Fibroblast of peridontal ligament (primary cell): ENCODE measurements around the gene ARL5A.

Experiments used
- DNase-seq: peaks from one replicate; pipeline ENCODE4 v3.0.0-alpha.2; 2010; ENCODE audit errors: extremely low read depth

The ARL5A gene

GRCh38 chr2:151840216-151841046 is 12.2 kb upstream of the ARL5A start:
- DNase-seq, result no peak

GRCh38 chr2:151837926-151838325 is 9.7 kb upstream of the ARL5A start:
- DNase-seq, result no peak

GRCh38 chr2:151833984-151834383 is 5.8 kb upstream of the ARL5A start:
- no peak for DNase-seq

GRCh38 chr2:151830961-151831360 is 2.7 kb upstream of the ARL5A start:
- no peak for DNase-seq

- no peak for DNase-seq
Observed at GRCh38 chr2:151828890-151829324, 686 bp upstream of the ARL5A start.

- DNase-seq, result peak; percentile 21
Observed at GRCh38 chr2:151827564-151828142, 568 bp downstream of the ARL5A start.

- peak; percentile 42 for DNase-seq
Observed at GRCh38 chr2:151826737-151827157, 1.5 kb downstream of the ARL5A start.

- DNase-seq, result no peak
Observed at GRCh38 chr2:151824886-151825285, 3.3 kb downstream of the ARL5A start.

- peak; percentile 18 for DNase-seq
Observed at GRCh38 chr2:151823651-151824050, 4.6 kb downstream of the ARL5A start.

- DNase-seq, result no peak
Observed at GRCh38 chr2:151819920-151820319, 8.3 kb downstream of the ARL5A start.

GRCh38 chr2:151817929-151818328 is 10.3 kb downstream of the ARL5A start:
- no peak for DNase-seq

GRCh38 chr2:151816843-151817242 is 11.4 kb downstream of the ARL5A start:
- DNase-seq, result no peak

- no peak for DNase-seq
Observed at GRCh38 chr2:151815821-151816489, 12.3 kb downstream of the ARL5A start.

- DNase-seq, result no peak
Observed at GRCh38 chr2:151810489-151810888, 17.7 kb downstream of the ARL5A start.

GRCh38 chr2:151809073-151809383 is 19.2 kb downstream of the ARL5A start:
- no peak for DNase-seq

GRCh38 chr2:151808258-151809072 is 19.8 kb downstream of the ARL5A start:
- DNase-seq, result peak; percentile 59

- DNase-seq, result no peak
Observed at GRCh38 chr2:151805961-151806360, 22.3 kb downstream of the ARL5A start.

GRCh38 chr2:151805343-151805742 is 22.9 kb downstream of the ARL5A start:
- DNase-seq, result no peak

GRCh38 chr2:151803811-151804210 is 24.4 kb downstream of the ARL5A start:
- DNase-seq, result no peak

GRCh38 chr2:151802315-151802714 is 25.9 kb downstream of the ARL5A start:
- no peak for DNase-seq

- no peak for DNase-seq
Observed at GRCh38 chr2:151799886-151800292, 28.3 kb downstream of the ARL5A start.

GRCh38 chr2:151796774-151797173 is 31.4 kb downstream of the ARL5A start:
- DNase-seq, result no peak
